HG03442 (cell line): ENCODE data around the gene PPFIA1.

Experiments
- ATAC-seq: cut with Tn5 transposase; IDR thresholded peaks from one replicate; pipeline ENCODE4 v1.9.1; 2021; ENCODE audit warnings: mild to moderate bottlenecking, moderate library complexity; ENCODE audit not compliant: unreplicated experiment

The PPFIA1 gene

DNA sequence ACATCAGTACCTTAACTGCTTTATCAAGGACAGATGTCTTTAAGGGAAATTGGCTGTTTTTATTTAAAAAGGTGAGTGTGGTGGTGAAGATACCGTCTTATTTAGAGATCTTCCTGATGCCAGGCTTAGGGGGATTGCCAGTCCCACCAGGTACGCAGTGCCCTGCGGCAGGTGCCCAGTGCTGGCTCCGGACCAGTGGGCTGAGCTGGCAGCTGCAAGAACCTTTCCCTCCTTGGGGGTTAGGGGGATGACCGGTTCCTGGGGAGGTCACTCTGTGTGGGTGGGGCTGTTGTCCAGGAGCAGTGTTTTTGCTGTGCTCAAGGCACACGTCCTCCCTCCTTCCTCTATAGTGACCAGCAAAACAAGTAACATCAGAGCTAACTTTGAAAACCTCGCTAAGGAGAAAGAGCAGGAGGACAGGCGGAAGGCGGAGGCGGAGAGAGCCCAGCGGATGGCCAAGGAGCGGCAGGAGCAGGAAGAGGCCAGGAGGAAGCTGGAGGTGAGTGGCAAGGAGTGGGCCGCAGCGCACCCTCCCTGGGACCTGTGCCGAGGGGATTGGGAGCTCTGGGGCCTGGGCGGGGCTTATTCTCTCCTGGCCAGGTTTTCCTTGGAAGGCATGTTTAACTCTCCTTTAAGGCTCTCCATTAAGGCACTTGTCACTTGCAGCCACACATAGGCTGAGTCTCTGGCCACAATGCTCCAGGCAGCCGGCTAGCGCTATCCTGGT lies 158.4 kb downstream of the PPFIA1 start:
- ATAC-seq = no peak

DNA sequence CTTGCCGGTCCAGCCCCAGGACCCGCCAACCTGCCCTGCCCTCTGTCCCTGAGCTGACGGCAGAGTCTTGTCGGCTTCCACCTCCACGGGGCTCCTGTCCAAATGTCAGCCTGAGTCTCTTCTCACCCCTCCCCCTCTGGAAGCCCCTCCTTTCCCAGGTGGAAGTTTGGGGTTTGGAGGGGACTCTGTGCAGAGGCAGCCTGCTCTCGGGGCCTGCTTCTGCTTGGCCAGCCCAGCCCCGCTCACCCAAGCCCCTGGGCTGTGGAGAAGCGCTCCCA lies 158.9 kb downstream of the PPFIA1 start:
- no peak for ATAC-seq

DNA sequence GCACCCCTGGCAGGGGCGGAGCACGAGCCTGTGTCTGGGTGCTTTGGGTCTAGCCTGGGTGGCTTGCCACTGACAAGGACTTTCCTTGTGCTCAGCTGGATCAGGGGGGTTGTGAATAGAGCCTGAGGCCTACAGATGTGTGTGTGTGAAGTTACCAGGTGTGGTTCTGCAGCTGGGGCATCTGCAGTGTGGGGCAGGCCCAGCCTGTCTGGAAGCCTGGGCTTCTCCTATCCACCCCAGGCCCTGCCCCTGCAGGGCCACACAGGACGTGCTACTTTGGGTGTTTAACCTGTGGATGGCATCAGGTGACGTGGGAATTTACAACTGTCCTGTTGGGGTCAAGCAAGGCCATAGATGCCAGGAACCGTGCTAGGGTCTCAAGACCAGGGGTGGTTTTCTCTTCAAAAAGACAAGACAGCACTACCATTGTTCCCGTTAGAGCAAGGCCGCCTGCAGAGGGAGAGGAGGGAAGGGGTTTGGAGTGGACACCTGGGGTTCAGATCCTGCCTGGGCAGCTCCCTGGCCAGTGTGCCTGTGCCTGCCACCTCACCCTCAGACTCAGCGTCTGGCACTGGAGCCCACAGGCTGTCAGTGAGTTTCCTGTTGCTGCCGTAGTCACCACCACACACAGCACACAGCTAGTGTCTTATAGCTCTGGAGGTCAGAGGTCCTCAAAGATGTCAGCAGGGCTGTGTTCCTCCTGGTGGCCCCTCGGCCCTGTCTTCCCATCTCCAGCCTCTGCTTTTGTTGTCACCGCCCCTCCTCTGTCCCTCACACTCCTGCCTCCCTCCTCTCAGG lies 159.4 kb downstream of the PPFIA1 start:
- no peak for ATAC-seq

DNA sequence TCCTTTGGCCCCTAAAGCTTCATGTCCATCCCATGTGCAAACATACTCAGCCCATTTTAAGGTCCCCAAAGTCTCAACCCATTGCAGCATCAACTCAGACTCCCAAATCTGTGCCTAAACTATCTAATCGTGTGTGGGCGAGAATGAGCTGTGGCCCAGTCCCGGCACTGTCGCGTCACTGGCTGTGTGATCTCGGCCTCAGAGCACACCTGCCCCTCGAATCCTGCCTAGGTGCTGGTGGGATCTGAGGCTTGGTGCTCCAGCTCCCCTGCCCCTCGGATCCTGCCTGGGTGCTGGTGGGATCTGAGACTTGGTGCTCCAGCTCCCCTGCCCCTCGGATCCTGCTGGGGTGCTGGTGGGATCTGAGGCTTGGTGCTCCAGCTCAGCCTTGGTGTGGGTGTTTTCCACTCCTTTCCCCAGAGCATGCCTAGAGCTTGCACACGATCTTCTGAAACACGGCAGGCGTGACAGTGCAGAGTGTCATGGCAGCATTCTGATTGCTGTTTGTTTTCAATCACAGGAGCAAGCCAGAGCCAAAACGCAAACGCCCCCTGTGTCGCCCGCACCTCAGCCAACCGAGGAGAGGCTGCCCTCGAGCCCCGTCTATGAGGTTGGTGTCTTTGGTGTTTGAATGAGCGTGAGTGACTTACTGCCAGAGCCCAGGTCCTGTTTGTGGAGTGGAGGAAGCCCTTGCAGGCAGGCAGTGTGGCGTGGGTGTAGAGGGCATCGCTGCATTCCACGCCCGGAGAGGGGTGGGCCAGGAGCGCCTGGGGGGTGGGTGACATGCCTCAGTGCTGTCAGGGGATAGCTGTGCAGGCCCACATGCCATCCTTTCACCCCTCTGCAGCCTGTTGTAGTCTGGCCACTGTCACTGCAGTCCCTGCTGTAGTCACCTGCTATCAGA lies 160.4 kb downstream of the PPFIA1 start:
- ATAC-seq = no peak

DNA sequence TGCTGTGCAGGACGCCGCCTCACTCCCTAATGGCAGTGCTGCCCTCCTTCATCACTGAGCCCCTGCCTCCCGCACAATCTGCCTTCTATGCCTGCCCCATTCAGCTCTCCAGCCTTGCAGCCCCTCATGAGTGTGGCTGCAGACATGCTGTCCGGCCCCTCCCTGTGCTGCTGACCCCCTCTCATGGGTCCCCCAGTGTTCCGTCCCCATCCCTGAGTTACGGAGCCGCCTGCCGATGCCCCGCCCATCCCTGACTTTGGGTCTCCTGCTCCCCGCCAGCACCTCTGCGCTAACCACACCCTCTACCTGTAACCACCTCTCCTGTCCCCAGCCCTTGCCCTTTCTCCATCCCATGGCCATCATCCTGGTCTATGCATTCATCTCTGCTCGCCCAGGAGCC lies 161.1 kb downstream of the PPFIA1 start:
- ATAC-seq = no peak

DNA sequence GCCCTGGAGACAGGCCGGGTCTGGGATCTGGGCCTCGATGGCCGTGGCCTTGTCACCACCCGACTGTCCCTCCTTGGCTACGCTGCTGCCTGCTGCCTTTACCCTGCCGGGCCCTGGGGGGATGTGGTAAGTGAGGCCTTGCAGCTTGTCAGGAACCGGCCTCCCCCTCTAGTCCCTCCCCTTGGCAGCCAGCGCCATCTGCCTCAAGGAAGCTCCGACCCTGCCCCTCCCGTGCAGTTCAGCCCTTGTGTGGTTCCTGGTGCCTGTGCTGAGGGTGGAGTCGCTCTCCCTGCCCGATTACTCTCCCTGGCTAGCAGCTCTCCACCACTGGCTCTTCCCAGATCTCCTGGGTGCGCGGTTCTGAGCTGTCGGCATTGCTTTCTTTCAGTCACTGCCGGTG lies 161.6 kb downstream of the PPFIA1 start:
- no peak for ATAC-seq

DNA sequence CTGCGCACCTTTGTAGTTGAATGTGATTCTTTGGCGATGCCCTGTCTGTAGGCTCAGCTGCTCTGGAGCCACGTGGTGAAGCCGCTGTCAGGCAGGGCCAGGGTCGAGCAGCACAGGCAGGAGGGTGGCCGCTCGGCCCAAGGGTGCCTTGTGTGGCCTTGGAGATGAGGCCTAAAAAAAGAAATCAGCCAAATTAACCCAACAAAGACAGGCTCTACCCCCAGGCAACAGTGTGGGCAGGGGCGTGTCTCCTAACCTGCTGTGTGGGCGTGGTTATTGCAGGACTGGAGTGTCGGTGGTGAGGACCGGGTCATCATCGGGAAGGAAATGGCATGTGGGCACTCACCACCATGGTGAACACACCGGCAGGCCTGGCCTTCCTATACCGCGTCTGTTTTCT lies 162.1 kb downstream of the PPFIA1 start:
- no peak for ATAC-seq

DNA sequence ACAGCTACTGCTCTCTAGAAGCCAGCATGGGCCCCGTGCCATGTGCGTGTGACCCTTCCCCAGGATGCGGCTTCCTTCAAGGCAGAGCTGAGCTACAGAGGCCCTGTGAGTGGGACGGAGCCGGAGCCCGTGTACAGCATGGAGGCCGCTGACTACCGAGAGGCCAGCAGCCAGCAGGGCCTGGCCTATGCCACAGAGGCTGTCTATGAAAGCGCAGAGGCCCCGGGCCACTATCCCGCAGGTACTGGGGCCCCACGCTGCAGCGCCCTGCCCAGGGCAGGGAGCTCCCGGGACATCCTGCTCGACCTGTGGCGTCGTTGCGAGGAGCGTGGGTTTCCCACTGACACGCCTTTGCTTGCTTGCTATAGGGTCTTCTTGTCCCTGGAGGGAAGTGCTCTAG lies 162.5 kb downstream of the PPFIA1 start:
- no peak for ATAC-seq

DNA sequence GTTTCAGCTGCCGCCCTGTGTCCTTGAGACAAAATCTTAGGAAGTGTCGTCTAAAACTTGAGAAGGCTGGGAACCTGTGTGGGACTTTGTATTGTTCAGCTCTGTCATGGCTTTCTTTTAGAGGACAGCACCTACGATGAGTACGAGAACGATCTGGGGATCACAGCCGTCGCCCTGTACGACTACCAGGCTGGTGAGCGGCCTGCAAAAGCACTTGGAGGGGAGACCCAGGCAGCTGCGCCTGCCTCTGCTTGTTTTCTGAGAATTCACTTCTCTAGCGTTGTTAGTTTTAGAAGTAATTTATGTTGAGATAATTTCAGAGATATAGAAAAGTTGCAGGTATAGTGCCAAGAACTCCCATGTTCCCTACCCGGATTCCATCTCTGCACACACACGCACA lies 163.0 kb downstream of the PPFIA1 start:
- no peak for ATAC-seq
